GM21526 (cell line): ENCODE measurements around the gene ZNF12.
"Not testable (repeated sequence)": the region's sequence is repeated elsewhere in the genome, so short reads cannot be mapped to it uniquely, and the experiment has no call there.

Experiments used
- ATAC-seq: cut with Tn5 transposase; IDR thresholded peaks from one replicate; pipeline ENCODE4 v1.9.1; 2021; ENCODE audit warnings: moderate library complexity; ENCODE audit not compliant: unreplicated experiment, low FRiP score

Gene ZNF12

DNA sequence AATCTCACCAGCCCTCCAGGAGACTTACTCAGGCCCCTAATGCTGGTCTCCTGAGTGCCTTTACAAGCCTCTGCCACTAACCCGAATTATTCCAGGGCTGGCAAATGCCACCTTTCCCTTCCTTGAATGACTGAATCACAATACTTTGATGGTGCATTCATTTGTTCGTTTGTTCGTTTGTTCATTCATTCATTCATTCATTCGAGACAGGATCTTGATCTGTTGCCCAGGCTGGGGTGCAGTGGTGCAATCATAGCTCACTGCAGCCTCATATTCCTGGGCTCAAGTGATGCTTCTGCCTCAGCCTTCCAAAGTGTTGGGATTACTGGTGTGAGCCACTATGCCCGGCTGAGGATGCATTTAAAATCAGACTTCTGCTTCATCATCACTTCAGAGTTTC lies 6.0 kb downstream of the ZNF12 start:
- ATAC-seq, result no peak

DNA sequence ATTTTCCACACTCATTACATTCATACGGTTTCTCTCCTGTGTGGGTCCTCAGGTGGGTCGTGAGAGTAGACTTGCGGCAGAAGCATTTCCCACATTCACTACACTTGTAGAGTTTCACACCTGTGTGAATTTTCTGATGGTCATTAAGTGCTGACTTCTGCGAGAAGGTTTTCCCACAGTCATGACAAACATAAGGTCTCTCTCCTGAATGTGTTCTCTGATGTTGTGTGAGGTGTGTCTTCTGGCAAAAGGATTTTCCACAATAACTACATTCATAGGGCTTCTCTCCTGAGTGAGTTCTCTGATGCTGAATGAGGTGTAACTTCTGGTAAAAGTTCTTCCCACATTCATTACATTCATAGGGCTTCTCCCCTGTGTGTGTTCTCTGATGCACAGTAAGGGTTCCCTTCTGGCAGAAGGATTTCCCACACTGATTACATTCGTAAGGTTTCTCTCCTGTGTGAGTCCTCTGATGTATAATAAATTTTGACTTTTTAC lies 15.1 kb downstream of the ZNF12 start:
- no peak for ATAC-seq

DNA sequence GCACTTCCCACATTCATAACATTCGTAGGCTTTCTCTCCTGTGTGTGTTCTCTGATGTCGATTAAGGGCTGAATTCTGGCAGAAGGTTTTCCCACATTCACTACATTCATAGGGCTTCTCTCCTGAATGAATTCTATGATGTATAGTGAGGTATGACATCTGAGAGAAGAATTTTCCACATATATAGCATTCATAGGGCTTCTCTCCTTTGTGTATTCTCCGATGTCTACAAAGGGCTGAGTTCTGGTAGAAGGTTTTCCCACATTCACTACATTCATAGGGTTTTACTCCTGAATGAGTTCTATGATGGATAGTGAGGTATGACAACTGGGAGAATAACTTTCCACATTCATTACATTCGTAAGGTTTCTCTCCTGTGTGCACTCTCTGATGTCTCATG lies 15.6 kb downstream of the ZNF12 start:
- ATAC-seq, result no peak

DNA sequence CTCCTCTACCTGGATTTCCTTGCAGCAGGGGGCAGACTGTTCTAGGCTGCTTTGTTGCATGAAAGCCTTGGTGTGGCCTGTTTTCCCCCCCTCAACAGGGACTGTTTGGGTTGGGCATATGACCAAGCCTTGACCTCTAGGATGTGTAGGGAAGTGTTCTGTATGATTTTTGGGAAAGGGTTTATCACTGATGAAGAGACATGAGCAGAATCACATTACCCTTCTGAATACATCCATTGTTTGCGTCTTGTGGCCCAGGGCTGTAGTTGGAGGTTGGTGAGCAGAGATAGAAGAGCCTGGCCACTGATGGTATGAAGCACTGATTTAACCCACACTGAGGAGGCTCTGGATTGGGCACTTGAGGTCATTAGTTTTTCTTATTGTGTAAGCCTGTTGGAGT lies 26.6 kb downstream of the ZNF12 start:
- ATAC-seq, result no peak

DNA sequence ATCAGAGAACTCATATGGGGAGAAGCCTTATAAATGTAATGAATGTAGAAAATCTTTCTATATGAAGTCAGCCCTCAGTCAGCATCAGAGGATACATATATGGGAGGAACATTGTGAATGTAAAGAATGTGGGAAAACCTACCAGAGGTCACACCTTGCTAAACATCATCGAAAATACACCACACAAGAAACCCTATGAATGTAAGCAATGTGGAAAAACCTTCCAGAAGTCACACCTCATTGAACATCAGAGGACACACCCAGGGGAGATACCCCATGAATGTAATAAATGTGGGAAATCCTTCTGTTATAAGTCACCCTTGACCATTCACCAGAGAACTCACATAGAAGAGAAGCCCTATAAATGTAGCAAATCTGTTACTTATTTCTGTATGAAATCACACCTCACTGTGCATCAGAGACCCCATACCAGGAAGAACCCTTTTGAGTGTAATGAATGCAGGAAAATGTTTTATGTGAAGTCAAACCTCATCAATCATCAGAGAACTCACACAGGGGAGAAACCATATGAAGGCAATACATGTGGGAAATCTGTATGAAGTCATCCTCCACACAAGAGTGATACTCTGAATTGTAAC lies 30.8 kb downstream of the ZNF12 start:
- no peak for ATAC-seq

DNA sequence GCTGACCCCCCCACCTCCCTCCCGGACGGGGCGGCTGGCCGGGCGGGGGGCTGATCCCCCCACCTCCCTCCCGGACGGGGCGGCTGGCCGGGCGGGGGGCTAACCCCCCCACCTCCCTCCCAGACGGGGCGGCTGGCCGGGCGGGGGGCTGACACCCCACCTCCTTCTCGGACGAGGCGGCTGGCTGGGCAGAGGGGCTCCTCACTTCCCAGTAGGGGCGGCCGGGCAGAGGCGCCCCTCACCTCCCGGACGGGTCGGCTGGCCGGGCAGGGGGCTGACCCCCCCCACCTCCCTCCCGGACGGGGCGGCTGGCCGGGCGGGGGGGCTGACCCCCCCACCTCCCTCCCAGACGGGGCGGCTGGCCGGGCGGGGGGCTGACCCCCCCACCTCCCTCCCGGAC lies 35.9 kb downstream of the ZNF12 start:
- ATAC-seq, result not testable (repeated sequence)

DNA sequence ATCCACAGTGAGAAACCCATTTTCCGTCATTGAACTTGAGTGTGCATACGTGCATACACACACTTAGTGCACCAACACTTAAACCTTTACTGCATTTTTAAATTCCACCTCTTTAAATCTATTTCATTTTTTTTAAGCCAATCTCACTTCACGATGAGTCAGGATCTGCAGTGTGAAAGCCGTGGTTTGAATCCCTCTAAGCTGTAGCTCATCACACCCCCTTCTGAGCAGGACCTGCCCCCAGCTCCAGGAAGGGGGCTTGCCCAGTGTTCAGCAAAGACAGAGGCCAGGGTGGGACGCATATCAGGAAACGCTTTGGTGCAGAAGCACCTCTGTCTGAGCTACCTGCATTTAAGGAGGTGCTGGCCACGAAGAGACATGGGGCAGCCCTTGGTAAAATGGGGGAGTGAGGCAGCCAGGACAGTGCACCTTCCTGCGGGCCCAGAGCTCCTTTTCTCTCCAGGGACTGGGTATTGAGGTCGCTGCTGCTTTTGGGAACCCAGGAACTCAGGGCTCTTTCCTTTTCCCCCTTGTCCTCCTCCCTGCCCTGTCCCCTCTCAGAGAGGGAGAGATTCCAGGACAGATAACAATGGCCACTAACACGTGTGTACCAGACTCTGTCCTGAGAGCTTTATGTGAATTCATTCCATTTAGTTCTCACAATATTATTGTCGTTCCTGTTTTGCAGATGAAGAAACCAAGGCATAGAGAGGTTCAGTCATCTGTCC lies 48.0 kb downstream of the ZNF12 start:
- ATAC-seq, result no peak

DNA sequence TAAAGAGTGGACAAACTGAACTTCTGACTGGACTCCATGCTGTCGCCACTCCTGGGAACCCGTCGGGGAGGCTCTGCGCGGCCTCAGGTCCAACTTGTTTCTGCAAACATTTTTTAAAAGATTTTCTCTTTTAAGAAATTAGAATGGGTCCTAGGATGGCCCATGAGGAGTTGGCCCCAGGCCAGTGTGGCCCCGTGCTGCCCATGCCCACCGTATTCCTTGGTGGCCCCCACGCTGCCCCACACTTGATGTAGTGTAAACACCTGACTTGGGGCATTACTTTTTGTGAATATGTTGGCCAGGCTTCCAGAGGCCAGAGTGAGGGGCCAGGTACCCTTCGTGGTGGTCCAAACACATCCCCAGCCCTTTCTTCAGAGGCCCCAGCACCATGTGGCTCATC lies 50.3 kb downstream of the ZNF12 start:
- no peak for ATAC-seq

DNA sequence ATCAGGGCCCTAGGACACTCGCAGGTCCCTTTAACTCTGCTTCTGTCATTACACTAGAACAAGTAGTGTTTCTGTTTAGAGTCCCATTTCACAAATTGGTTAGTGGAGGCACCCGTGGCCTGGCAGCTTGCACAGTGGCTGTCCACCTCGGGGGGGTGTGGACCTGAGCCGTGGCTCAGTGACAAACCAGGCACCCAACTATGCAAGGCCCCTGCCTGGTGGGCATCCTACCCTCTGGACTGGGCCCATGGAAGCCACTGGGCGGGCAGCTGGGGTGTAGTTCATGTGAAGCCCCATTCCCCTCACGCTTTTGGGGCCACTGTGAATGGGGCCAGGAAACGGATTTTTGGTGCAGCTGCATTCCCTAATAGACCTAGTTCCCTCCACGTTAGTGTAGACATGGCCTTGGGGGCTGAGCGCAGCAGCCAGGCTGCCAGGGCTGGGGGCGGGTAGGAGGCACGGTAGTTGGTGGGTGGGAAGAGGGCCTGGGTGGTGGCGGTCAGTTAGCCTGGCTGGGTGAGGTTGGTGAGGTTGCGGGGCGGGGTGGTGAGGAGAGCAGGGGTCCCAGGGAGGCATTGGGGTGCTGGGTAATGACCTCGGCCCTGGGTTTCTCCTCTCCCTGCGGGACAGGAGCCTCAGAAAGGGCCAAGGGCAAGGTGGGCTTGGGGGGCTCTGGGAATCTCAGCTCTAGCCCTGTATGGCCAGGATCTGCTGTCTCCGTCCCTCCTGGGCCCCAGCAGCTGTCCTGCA lies 50.9 kb downstream of the ZNF12 start:
- no peak for ATAC-seq

DNA sequence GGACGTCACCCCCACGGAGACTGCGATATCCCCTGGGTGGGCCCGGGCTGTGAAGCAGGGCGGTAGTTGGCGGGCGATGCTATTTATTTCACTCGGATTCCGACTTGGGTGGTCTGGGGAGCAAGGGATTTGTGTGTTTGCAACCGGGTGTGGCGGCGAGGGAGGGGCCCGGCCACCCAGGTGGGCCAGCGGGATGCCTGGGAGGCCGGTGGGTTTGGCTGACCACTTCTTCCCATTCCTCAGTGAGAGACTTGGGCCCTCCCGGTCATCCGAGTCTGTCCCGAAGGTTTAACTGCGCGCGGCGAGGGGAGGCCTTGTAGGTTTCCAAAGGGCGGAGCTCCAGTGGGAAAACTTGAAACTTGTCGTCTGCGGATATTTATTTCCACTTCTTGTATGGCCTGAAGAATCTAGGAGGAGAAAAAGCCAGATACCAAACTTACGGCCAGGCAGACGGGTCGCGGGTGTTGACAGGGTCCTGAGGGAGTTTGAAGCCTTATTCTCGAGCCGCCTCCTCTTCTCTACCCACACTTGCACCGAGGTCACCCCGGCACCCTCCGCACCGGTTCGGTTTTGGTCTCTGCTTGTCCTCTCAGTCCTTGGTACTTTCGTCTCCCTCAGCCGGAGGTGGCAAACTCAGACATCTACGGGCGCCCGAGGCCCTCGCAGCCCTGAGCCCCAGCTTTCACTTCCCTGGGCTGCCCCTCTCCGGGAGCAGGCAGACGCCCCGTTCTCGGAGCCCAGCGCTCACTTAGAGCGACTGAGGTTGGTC lies 51.7 kb downstream of the ZNF12 start:
- ATAC-seq, result no peak

DNA sequence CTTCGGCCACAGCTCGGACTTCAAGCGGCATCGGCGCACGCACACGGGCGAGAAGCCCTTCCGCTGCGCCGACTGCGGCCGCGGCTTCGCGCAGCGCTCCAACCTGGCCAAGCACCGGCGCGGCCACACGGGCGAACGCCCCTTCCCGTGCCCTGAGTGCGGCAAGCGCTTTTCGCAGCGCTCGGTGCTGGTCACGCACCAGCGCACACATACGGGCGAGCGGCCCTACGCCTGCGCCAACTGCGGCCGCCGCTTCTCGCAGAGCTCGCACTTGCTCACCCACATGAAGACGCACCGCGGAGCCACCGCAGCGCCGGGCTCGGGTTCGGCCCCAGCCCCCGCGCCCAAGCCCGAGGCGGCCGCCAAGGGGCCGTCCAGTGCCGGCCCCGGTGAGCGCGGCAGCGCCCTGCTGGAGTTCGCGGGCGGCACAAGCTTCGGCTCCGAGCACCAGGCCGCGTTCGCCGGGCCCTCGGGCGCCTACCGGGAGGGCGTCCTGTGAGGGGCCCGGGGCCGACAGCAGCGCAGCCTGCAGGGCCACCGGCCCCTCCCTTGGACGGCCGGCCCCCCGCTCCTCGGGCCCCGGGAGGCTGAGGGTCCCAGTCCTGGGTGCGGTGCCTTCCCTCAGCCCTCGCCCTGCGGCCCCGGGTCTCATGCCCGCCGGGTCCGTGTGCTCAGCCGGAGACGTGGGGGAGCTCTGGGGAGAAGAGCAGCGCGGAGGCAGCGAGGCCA lies 52.5 kb downstream of the ZNF12 start:
- ATAC-seq, result no peak

DNA sequence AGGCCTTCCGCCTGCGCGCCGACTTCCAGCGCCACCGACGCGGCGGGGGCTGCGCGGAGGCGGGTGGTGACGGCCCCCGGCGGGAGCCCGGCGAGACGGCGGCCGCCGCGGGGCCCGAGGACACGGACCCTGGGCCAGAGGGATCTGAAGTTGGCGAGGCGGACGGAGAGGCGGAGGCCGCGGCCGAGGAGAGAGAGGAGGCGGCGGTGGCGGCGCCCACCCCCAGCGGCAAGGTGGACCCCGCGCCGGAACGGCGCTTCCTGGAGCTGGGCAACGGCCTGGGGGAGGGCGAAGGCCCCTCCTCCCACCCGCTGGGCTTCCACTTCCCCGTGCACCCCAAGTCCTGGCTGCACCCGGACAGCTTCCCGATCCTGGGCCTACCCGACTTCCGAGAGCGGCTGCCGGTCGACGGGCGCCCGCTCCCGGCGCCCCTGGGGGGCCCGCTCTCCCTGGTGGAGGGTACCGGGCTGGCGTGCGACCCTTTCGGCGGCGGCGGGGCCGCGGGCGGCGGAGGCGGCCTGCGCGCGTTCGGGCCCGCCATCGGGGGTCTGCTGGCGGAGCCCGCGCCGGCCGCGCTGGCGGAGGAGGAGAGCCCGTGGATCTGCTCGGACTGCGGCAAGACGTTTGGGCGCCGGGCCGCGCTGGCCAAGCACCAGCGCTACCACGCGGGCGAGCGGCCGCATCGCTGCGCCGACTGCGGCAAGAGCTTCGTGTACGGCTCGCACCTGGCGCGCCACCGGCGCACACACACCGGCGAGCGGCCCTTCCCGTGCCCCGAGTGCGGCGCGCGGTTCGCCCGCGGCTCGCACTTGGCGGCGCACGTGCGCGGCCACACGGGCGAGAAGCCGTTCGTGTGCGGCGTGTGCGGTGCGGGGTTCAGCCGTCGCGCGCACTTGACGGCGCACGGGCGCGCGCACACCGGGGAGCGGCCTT lies 53.4 kb downstream of the ZNF12 start:
- no peak for ATAC-seq

DNA sequence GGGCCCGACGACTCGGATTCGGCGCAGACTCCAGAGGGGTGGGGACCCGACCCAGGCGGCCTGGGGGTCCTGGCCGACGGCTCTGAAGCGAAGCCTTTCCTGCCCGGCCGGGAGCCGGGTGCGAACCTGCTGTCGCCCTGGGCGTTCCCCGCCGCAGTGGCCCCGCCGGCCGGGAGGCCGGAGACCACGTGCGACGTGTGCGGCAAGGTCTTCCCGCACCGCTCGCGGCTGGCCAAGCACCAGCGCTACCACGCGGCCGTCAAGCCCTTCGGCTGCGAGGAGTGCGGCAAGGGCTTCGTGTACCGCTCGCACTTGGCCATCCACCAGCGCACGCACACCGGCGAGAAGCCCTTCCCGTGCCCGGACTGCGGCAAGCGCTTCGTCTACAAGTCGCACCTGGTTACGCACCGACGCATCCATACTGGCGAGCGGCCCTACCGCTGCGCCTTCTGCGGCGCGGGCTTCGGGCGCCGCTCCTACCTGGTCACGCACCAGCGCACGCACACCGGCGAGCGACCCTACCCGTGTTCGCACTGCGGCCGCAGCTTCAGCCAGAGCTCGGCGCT lies 54.2 kb downstream of the ZNF12 start:
- ATAC-seq, result no peak

DNA sequence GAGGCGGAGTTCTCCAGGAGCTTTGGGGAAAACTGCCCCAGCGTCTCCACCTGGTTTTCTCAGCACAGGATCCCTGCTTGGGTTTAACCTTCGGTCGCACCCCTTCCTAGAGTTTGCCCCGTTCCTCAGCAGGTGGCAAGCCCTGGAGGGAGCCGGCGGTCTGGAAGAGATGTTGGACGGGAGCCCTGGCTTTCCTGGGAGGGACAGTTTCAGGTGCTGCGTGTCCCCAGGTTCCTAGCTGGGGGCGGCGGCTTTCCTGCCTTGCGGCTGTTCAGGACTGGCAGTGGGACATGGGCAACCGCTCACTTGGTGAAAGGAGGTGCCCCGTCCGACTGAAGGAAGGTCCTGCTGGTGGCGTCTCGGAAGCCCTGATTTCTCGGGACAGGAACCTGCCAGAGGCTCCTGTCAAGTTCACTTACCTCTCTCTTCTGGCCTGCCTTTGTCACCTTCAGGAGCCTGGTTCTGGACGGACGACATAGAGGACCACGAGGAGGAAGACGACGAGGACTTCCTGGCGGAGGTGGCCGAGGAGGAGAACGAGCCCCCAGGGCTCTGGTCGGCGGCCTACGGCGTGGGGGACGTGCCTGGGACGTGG lies 54.8 kb downstream of the ZNF12 start:
- no peak for ATAC-seq

DNA sequence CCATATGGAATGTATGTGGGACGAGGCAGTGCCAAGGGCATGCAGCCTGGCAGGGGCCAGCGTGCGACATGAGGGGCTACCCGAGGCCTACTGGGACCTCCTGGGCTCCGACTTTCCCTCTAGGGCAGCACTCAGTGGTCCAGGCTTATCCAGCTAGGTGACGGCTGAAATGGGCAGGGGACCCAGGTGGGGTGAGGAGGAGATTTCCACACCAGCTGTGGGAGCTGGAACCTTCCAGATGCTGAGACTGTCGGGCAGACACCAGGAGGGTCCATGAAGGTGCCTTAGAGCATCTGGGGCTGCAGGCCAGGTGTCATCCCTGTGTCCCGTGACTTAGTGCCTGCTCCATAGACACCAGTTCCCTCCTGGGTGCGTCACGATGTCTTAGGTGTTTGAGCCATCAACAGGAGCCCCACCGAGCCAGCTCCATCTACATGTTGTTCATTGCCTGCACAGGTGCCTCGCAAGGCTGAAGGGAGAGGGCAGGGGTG lies 56.2 kb downstream of the ZNF12 start:
- ATAC-seq, result no peak

DNA sequence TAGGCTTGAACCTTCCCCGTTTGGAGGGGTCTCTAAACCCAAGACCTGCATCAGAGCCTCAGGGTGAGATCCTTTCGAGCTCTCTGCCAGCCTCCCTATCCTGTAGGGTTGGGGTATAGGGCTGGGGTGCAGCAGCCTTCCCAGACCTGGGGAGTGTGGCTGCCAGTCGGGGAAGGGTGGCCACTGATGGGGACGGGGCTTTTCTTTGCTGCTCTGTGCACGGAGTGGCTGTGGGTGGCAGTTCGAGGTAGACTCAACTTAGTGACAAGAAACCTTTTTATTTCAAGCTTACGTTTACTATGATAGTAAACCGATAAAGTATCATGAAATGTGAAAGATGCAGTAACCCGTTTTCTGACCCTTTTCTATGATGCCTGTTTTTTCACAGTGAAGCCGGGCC lies 56.7 kb downstream of the ZNF12 start:
- no peak for ATAC-seq

DNA sequence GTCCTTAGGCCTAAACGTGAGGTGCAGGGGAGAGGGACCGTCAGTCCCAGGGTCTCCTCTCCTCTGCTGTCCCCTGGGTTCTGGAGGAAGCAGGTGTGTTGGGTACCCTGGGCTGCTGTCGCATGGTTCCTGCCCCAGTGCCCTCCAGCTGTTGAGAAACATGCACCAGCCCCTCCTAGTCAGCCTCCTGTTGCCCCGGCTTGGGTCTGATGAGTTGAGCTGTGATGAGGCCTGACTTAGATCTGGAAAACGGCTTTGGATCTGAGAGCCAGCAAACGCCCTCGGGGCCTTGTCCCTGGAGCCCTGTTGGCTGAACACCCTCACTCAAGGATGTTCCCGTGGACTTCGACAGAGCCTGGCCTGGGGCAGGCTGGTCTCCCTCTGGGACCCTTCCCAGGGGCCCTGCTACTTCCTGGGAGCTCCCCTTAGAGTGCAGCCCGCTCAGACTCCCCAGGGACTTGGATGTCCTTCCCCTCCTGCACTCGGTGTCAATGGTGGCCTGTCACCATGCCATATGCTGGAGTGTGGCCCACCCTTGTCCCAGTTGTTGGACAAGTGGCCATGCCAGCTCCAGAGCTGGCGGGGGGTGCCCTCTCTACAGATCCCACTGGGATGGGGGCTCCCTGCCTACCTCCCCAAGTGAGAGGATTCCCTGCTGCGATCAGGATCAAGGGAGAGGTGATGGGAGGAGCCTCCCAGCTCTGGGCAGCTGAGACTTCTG lies 57.3 kb downstream of the ZNF12 start:
- ATAC-seq, result no peak

DNA sequence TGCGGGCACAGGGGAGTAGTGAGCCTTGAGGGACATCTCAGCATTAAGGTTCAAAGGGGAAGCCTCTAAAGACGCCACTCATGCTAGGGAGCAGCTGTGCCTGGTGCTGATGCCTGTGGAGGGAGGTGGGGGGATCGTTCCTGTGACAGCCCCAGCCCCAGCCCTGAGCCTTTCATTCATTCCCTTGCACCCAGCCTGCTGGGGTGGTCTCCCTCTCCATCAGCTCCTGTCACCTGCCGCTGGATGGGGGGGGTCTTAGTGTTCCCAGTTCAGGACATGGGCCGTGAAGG lies 58.0 kb downstream of the ZNF12 start:
- ATAC-seq, result no peak
